HepG2 (cell line): Measurements from ENCODE around the gene TMEM14A. TPM values are rescaled to one million over a fixed set of nuclear protein-coding genes. Genes with fewer than 3 reads are reported as not detected.

Source experiments
- ATAC-seq: fragments of 200-7000 bp; cut with Tn5 transposase; 3 replicates; pipeline ENCODE4 v1.9.1; 2020; ENCODE audit warnings: mild to moderate bottlenecking, moderate library complexity
- BruUV-seq: library from RNA; stranded (reverse); fragments of 400-500 nt; replicated peaks from 2 replicates; lab custom pipeline; 2021; lab: Mats Ljungman, UMichigan
- CTCF ChIA-PET: fragments of 300-600 bp; formaldehyde crosslinking; extraction: SDS; loops from one replicate; lab custom pipeline; 2021; ENCODE audit warnings: low total read pairs, inconsistent platforms, low intra/inter-chr PET ratio; lab: Yijun Ruan, JAX
- POLR2A ChIA-PET: fragments of 350-600 bp; sonication (Branson Sonifier 250); formaldehyde crosslinking; loops from one replicate; lab custom pipeline; 2020; ENCODE audit warnings: antibody characterized with exemption, inconsistent platforms; lab: Yijun Ruan, JAX
- DNase-seq: peaks from one replicate; pipeline ENCODE4 v3.0.0-alpha.2; 2015; ENCODE audit warnings: low spot score
- FAIRE-seq: peaks from 3 replicates; lab custom pipeline; 2011; peaks lifted over from hg19 to GRCh38; lab: Jason Lieb, UNC
- H2AFZ ChIP-seq: one replicate; pipeline ENCODE4 v1.6.1; 2011; ENCODE audit warnings: low read length, inconsistent platforms
- H3K27ac ChIP-seq: fragments of 300-600 bp; 3 replicates; pipeline ENCODE4 v1.8.0; 2011; ENCODE audit warnings: mixed run types, mild to moderate bottlenecking, mixed read lengths, low read length, inconsistent platforms; ENCODE audit not compliant: insufficient read depth; ENCODE audit errors: extremely low read length
- H3K27me3 ChIP-seq, 2 experiments: fragments of 200-600 bp in 1 of 2; 2 replicates in 1 of 2; 3 replicates in 1 of 2; pipeline versions ENCODE4 v1.6.0 to v1.8.0; 2011; ENCODE audit warnings: low read length in 2 of 2, mild to moderate bottlenecking in 2 of 2, moderate library complexity in 2 of 2, inconsistent platforms in 1 of 2; ENCODE audit not compliant: insufficient read depth in 2 of 2, control insufficient read depth in 1 of 2
- H3K36me3 ChIP-seq, 2 experiments: fragments of 200-600 bp in 1 of 2; replicated peaks in 1 of 2; 2 replicates in 1 of 2; 3 replicates in 1 of 2; pipeline versions ENCODE4 v1.5.1 to v1.8.0; 2011; ENCODE audit warnings: low read length in 2 of 2, inconsistent platforms in 1 of 2; ENCODE audit not compliant: insufficient read depth in 2 of 2, control insufficient read depth in 1 of 2
- H3K4me1 ChIP-seq: 2 replicates; pipeline ENCODE4 v1.5.1; 2012; ENCODE audit warnings: low read length, inconsistent platforms; ENCODE audit not compliant: insufficient read depth
- H3K4me2 ChIP-seq: 2 replicates; pipeline ENCODE4 v1.6.0; 2011; ENCODE audit warnings: low read depth, low read length, inconsistent platforms
- H3K4me3 ChIP-seq, 3 experiments: fragments of 200-600 bp in 1 of 3; sonication (generic), shearing (Covaris generic) in 1 of 3; replicated peaks in 1 of 3; 2 replicates each; pipeline ENCODE4 v1.5.1; 2011 to 2016; ENCODE audit warnings: low read length in 3 of 3, inconsistent platforms in 2 of 3, low read depth in 2 of 3, mild to moderate bottlenecking in 2 of 3, control low read depth in 1 of 3, mixed read lengths in 1 of 3; ENCODE audit not compliant: insufficient read depth in 1 of 3
- H3K79me2 ChIP-seq: one replicate; pipeline ENCODE4 v1.6.1; 2011; ENCODE audit warnings: low read length, inconsistent platforms; ENCODE audit not compliant: insufficient read depth
- H3K9ac ChIP-seq: 2 replicates; pipeline ENCODE4 v1.6.0; 2011; ENCODE audit warnings: mild to moderate bottlenecking, low read depth, low read length, inconsistent platforms; ENCODE audit not compliant: insufficient read depth
- H3K9me3 ChIP-seq: 2 replicates; pipeline ENCODE4 v1.5.1; 2012; ENCODE audit warnings: mild to moderate bottlenecking, low read length
- H4K20me1 ChIP-seq: 2 replicates; pipeline ENCODE4 v1.6.0; 2011; ENCODE audit warnings: inconsistent platforms, mild to moderate bottlenecking, low read length, moderate library complexity; ENCODE audit not compliant: insufficient read depth
- CBX5 ChIP-seq: sonication (generic); formaldehyde crosslinking; IDR thresholded peaks from 2 replicates; pipeline ENCODE4 v1.4.0; 2020; ENCODE audit warnings: missing genetic modification reagents, borderline replicate concordance
- MEIS2 ChIP-seq: sonication (generic); formaldehyde crosslinking; IDR thresholded peaks from 2 replicates; pipeline ENCODE4 v1.9.0; 2021; ENCODE audit warnings: mild to moderate bottlenecking, missing genetic modification reagents
- NBN ChIP-seq: fragments of 450-650 bp; conservative IDR thresholded peaks from 2 replicates; pipeline ENCODE4 v1.6.1; 2017
- ZFP36L2 ChIP-seq: sonication (generic); formaldehyde crosslinking; IDR thresholded peaks from 2 replicates; pipeline ENCODE4 v1.4.0; 2020; ENCODE audit warnings: missing genetic modification reagents
- ZNF296 ChIP-seq: sonication (generic); formaldehyde crosslinking; conservative IDR thresholded peaks from 2 replicates; pipeline ENCODE4 v1.5.0; 2020; ENCODE audit warnings: mild to moderate bottlenecking, missing genetic modification reagents
- ZNF841 ChIP-seq: sonication (generic); formaldehyde crosslinking; IDR thresholded peaks from 2 replicates; pipeline ENCODE4 v1.8.1; 2023; ENCODE audit warnings: missing genetic modification reagents, borderline replicate concordance
- WGBS: methylation state at CpG from one replicate; pipeline ENCODE4 v1.1.6; 2017; ENCODE audit warnings: low lambda C conversion rate; 5-methylcytosine and 5-hydroxymethylcytosine counted together
- in situ Hi-C: cut with HindIII; loops from 2 replicates; pipeline ENCODE4 v1.10.0; 2017; ENCODE audit warnings: low pct_unique_long_range_greater_than_20kb; ENCODE audit not compliant: extremely low pct_ligation_motif_present
- intact Hi-C: fragments of 100-400 bp; cut with micrococcal nuclease; formaldehyde crosslinking; loops from one replicate; pipeline ENCODE4 v1.10.0; 2022; ENCODE audit not compliant: unreplicated experiment
- polyA plus RNA-seq, 8 experiments: library from polyadenylated mRNA; depleted of rRNA in 3 of 8; stranded (reverse) in 7 of 8; unstranded in 1 of 8; fragments of >200 nt; fragmentation: Illumina TruSeq in 4 of 8; extraction: Trizol in 4 of 8; gene quantifications; 2 replicates each; pipeline versions ENCODE4 v1.2.1 to v1.2.3, GENCODE V29; 2011 to 2016; ENCODE audit warnings: low read depth in 4 of 8, missing spikeins in 1 of 8, mixed read lengths in 1 of 8; ENCODE audit not compliant: insufficient read depth in 1 of 8
- total RNA-seq, 5 experiments: library from RNA; depleted of rRNA; stranded (reverse); fragments of >200 nt; fragmentation: Illumina TruSeq; extraction: Trizol; gene quantifications; 2 replicates each; pipeline ENCODE4 v1.2.3, GENCODE V29; 2016; ENCODE audit warnings: low read depth in 1 of 5
- TF ChIP-seq, protein P1 (sequence below): sonication (generic); formaldehyde crosslinking; IDR thresholded peaks from 2 replicates; pipeline ENCODE4 v1.4.0; 2020; ENCODE audit warnings: mild to moderate bottlenecking, missing genetic modification reagents
- TF ChIP-seq, protein P2 (sequence below): sonication (generic); formaldehyde crosslinking; IDR thresholded peaks from 2 replicates; pipeline ENCODE4 v1.4.0; 2020; ENCODE audit warnings: missing genetic modification reagents, borderline replicate concordance
- TF ChIP-seq, protein P3 (sequence below): IDR thresholded peaks from 2 replicates; pipeline ENCODE4 v1.4.0; 2020; ENCODE audit warnings: mild to moderate bottlenecking, missing genetic modification reagents

The TMEM14A gene
- total and polyA plus RNA-seq, 2 of the 13 experiments (the other 11 are each of a cell fraction or from before 2014, with no cell fraction given) = 24.6 to 73.7 TPM

DNA sequence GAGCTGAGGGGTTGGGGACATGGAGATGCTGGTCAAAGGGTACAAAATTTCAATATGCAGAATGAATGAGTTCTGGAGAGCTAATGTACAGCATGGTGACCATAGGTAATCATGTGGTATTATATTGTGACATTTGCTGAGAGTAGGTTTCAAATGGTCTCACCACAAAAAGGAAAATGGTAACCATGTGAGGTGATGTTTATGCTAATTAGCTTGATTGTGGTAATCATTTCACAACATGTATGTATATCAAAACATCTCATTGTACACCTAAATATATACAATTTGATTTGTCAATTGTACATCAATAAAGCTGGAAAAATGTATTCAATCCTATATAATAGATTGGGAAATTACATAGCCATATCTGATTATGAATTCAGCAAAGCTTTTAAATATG lies 29.5 kb upstream of the TMEM14A start (continued):
- TF ChIP-seq MEIS2 (CRISPR knock-in tag) (no peak), NBN (no peak)
- TF ChIP-seq, all 625 proteins: peak for 0

DNA sequence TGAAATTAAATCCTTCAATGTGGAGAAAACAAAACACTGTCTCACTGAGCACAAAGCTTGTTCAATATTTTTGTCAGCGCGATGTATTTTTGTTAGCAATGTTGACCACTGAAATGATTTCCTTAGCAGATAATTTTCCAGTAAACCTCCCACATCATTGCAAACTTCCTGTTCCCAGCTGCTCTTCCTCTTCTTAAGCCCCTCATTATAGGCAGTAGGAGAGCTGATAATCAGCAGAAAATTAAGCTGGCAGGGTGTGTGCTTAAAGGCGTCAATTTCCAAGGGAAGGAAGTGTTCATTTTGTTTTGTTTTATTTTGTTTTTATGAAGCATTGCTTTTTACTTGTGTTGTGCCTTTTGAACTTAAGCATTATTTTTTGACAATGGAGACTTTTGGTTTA lies 29.1 kb upstream of the TMEM14A start:
- no TSS peak for BruUV-seq
- DNase-seq (no peak), ATAC-seq (no peak), FAIRE-seq (no peak)
- H3K79me2 ChIP-seq = no peaks in the 10 kb centered on the region
- no peak overlapping the region for H3K9ac ChIP-seq
- intact Hi-C loops = loop anchor here (2.0 kb wide), 1 partner anchor 29 kb away; no protein-coding TSS in a partner anchor
- ChIA-PET CTCF (no interaction called here), POLR2A (interaction anchor here (1.2 kb wide), 1 partner anchor 65 kb away, joined by 3 read pairs; the partner anchor contains the start of gene TRAM2)
- peaks cover 0 to 26% of the 10 kb centered on the region in 2 experiments; a peak in 3 of 5 replicates for H3K27me3 ChIP-seq
- H3K4me1 ChIP-seq = peaks cover 36% of the 10 kb centered on the region
- no peak overlapping the region for H2AFZ ChIP-seq
- H3K27ac ChIP-seq = no peak overlapping the region
- H4K20me1 ChIP-seq = no peaks in the 10 kb centered on the region
- H3K36me3 ChIP-seq = no peaks in the 10 kb centered on the region
- H3K9me3 ChIP-seq = no peaks in the 10 kb centered on the region
- H3K4me2 ChIP-seq = no peak overlapping the region
- WGBS = 85% methylated on average over 3 of the region's 3 CpGs
- H3K4me3 ChIP-seq = no peak overlapping the region
- in situ Hi-C loops = no loop called here
- TF ChIP-seq, protein P1, sequence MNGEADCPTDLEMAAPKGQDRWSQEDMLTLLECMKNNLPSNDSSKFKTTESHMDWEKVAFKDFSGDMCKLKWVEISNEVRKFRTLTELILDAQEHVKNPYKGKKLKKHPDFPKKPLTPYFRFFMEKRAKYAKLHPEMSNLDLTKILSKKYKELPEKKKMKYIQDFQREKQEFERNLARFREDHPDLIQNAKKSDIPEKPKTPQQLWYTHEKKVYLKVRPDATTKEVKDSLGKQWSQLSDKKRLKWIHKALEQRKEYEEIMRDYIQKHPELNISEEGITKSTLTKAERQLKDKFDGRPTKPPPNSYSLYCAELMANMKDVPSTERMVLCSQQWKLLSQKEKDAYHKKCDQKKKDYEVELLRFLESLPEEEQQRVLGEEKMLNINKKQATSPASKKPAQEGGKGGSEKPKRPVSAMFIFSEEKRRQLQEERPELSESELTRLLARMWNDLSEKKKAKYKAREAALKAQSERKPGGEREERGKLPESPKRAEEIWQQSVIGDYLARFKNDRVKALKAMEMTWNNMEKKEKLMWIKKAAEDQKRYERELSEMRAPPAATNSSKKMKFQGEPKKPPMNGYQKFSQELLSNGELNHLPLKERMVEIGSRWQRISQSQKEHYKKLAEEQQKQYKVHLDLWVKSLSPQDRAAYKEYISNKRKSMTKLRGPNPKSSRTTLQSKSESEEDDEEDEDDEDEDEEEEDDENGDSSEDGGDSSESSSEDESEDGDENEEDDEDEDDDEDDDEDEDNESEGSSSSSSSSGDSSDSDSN (CRISPR knock-in tag) = no peak
- TF ChIP-seq ZNF296 (CRISPR knock-in tag) (no peak), ZNF841 (no peak), ZFP36L2 (no peak), CBX5 (CRISPR knock-in tag) (no peak)
- TF ChIP-seq, protein P2, sequence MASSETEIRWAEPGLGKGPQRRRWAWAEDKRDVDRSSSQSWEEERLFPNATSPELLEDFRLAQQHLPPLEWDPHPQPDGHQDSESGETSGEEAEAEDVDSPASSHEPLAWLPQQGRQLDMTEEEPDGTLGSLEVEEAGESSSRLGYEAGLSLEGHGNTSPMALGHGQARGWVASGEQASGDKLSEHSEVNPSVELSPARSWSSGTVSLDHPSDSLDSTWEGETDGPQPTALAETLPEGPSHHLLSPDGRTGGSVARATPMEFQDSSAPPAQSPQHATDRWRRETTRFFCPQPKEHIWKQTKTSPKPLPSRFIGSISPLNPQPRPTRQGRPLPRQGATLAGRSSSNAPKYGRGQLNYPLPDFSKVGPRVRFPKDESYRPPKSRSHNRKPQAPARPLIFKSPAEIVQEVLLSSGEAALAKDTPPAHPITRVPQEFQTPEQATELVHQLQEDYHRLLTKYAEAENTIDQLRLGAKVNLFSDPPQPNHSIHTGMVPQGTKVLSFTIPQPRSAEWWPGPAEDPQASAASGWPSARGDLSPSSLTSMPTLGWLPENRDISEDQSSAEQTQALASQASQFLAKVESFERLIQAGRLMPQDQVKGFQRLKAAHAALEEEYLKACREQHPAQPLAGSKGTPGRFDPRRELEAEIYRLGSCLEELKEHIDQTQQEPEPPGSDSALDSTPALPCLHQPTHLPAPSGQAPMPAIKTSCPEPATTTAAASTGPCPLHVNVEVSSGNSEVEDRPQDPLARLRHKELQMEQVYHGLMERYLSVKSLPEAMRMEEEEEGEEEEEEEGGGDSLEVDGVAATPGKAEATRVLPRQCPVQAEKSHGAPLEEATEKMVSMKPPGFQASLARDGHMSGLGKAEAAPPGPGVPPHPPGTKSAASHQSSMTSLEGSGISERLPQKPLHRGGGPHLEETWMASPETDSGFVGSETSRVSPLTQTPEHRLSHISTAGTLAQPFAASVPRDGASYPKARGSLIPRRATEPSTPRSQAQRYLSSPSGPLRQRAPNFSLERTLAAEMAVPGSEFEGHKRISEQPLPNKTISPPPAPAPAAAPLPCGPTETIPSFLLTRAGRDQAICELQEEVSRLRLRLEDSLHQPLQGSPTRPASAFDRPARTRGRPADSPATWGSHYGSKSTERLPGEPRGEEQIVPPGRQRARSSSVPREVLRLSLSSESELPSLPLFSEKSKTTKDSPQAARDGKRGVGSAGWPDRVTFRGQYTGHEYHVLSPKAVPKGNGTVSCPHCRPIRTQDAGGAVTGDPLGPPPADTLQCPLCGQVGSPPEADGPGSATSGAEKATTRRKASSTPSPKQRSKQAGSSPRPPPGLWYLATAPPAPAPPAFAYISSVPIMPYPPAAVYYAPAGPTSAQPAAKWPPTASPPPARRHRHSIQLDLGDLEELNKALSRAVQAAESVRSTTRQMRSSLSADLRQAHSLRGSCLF (CRISPR knock-in tag) = no peak
- TF ChIP-seq, protein P3, sequence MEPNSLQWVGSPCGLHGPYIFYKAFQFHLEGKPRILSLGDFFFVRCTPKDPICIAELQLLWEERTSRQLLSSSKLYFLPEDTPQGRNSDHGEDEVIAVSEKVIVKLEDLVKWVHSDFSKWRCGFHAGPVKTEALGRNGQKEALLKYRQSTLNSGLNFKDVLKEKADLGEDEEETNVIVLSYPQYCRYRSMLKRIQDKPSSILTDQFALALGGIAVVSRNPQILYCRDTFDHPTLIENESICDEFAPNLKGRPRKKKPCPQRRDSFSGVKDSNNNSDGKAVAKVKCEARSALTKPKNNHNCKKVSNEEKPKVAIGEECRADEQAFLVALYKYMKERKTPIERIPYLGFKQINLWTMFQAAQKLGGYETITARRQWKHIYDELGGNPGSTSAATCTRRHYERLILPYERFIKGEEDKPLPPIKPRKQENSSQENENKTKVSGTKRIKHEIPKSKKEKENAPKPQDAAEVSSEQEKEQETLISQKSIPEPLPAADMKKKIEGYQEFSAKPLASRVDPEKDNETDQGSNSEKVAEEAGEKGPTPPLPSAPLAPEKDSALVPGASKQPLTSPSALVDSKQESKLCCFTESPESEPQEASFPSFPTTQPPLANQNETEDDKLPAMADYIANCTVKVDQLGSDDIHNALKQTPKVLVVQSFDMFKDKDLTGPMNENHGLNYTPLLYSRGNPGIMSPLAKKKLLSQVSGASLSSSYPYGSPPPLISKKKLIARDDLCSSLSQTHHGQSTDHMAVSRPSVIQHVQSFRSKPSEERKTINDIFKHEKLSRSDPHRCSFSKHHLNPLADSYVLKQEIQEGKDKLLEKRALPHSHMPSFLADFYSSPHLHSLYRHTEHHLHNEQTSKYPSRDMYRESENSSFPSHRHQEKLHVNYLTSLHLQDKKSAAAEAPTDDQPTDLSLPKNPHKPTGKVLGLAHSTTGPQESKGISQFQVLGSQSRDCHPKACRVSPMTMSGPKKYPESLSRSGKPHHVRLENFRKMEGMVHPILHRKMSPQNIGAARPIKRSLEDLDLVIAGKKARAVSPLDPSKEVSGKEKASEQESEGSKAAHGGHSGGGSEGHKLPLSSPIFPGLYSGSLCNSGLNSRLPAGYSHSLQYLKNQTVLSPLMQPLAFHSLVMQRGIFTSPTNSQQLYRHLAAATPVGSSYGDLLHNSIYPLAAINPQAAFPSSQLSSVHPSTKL (CRISPR knock-in tag) = no peak
